HG03025 (cell line): ENCODE measurements around the gene NKD2.

Experiments used
- ATAC-seq: cut with Tn5 transposase; IDR thresholded peaks from one replicate; pipeline ENCODE4 v1.9.1; 2021; ENCODE audit warnings: mild to moderate bottlenecking, moderate library complexity; ENCODE audit not compliant: unreplicated experiment, low FRiP score

Gene NKD2

DNA sequence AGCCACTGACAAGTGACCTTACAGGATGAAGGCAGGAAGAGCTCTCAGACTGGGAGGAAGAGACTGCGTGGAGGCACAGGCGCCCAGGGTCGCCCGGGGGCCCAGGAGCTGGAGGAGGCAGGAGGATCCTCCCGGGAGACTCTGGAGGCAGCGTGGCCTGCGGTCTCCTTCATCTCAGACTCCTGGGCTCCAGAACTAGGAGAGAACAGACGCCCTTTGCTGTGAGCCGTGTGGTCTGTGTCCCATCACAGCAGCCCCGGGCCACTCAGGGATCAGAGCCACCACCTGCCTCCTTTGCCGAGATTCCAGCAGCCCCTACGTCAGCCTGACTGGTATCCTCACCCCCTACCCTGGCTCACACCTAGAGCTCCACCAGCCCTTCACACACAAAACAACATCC lies 58.1 kb downstream of the NKD2 start:
- no peak for ATAC-seq

- no peak for ATAC-seq
These were observed 58.8 kb downstream of the NKD2 start for GRCh38 chr5:1067141-1068121.

GRCh38 chr5:1068204-1068894 lies 59.7 kb downstream of the NKD2 start:
- ATAC-seq, result no peak

- no peak for ATAC-seq
These were observed 60.5 kb downstream of the NKD2 start for GRCh38 chr5:1068895-1069719.

DNA sequence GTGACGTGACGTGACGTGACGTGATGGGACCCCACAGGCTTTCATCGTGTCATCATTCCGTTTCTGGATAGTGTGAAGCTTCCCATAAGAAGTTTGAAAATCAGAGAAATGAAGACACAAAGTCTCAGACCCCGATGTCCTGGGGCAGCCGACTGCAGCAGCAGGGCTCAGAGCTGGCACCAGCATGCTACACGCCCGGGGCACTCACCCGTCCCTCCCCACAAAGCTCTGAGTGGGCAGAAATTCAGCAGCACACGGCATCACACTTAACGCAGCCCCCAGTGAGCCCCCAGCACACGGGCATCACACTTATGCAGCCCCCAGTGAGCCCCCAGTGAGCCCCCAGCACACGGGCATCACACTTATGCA lies 61.1 kb downstream of the NKD2 start:
- ATAC-seq, result no peak

GRCh38 chr5:1073239-1074102 lies 64.9 kb downstream of the NKD2 start:
- no peak for ATAC-seq

GRCh38 chr5:1074226-1074625 lies 65.6 kb downstream of the NKD2 start:
- no peak for ATAC-seq

DNA sequence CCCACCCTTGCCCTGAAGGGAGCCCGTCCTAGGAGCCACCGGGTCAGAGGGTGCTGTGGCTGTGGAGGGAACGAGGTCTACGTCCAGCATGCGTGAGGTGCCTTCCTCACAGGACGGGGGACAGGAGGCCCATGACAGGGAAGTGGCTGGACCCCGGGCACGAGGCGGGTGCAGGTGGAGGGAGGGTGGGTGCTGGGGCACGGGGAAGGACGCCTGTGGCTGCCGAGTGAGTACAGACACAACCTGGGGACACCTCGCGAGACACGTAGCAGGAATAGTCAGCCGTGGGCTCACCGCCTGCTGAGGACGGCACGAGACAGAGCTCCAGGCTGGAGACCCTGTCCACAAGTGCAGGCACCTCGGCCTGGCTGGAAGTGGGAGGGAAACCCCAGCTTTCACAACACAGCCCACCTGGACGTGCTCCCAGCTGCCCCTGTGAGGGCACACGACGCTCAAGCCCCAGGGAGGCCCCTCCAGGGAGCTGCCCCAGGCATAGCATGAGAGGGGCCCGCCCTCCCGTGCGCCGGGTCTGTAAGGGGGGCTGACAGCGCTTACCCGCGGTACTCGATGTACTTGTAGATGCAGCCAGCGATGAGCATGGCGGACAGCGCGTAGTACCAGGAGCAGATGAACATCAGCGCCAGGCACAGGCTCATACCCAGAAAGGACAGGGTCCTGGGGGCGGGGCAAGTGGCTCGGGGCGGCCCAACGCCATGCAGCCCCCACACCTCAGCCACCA lies 66.4 kb downstream of the NKD2 start:
- ATAC-seq, result no peak

DNA sequence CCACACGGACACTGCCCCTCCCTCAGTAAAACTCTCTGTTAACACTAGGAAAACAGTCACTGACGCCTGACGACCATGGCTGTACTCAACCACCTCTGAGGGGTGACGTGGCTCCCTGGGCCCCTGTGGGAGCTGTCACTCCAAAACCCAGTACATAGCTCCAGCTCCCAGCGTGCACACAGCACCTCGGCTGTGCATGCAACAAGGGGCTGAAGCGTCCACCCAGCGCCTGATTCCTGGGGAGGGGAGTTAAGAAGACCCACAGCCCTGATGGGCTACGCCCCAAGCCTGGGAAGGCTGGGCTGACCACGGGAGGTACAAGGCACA lies 66.9 kb downstream of the NKD2 start:
- ATAC-seq, result no peak

- ATAC-seq, result no peak
These were observed 67.3 kb downstream of the NKD2 start for GRCh38 chr5:1075931-1076330.

DNA sequence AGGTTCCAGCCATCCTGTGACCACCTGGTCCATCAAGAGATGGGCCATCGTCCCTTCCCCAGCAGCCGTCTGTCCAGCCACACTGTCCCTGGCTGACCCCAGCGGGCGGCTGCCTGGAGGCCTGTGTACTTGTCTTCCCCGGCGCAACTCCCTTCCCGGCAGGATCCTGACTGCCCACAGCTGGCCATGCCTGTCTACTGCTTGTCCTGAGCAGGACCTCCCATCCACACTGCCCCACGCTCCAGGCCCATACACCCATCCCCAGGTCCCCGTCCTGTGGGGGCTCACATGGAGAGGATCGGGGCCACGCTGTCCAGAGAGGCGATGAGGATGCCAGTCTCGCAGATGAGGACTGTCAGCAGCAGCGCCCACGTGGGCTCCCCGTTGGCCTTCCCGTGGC lies 67.8 kb downstream of the NKD2 start:
- ATAC-seq, result no peak

DNA sequence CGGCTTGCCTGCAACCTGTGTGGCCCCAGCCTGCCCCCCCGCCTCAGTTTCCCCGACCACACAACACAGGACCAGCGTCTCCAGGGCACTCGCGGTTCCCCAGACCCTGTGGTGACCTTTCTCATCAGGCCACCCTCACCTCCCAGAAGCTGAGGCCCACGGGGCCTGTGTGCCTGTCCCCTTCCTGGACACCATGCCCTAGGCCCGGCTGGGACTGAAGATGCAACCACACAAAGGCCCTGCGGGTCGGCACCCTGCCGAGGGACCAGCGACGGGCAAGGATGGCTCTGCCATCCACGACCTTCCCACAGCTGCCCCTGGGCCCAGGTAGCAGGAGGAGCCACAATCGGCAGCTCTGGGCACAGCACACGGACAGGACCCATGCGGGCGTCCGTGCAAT lies 68.4 kb downstream of the NKD2 start:
- no peak for ATAC-seq

GRCh38 chr5:1077491-1078020 lies 69.0 kb downstream of the NKD2 start:
- no peak for ATAC-seq

DNA sequence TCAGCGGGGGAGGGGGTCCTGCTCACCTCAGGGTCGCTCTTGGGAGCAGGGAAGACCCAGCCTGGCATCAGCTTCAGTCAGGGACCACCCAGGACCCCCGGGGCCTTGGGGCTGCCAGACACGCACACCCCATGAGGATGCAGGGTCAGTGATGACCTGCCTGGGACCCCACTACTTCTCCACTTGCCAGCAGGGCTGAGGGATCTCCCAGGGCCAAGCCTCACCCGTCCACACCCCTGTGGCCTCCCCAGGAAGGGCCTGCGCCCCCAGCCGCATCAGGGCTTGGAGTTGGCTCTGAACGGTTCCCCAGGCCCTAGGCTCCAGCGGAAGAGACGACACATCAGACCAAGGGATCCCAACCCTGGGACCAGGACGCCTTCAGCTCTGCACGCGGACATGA lies 69.6 kb downstream of the NKD2 start:
- no peak for ATAC-seq

GRCh38 chr5:1078851-1079250 lies 70.2 kb downstream of the NKD2 start:
- ATAC-seq, result no peak

- no peak for ATAC-seq
These were observed 70.9 kb downstream of the NKD2 start for GRCh38 chr5:1079486-1079885.

DNA sequence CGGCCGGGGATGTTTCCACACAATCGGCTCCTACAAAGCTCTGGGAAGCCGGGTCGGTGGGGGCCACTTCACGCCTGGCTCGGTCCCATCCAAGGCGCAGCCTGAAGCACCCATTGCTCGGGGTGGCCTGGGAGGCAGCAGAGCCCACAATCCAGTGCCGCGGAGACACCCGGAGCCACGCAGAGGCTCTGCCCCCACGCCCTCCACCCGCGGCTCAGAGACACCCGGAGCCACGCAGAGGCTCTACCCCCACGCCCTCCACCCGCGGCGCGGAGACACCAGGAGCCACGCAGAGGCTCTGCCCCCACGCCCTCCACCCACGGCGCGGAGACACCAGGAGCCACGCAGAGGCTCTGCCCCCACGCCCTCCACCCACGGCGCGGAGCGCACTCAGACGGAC lies 71.4 kb downstream of the NKD2 start:
- ATAC-seq, result no peak

DNA sequence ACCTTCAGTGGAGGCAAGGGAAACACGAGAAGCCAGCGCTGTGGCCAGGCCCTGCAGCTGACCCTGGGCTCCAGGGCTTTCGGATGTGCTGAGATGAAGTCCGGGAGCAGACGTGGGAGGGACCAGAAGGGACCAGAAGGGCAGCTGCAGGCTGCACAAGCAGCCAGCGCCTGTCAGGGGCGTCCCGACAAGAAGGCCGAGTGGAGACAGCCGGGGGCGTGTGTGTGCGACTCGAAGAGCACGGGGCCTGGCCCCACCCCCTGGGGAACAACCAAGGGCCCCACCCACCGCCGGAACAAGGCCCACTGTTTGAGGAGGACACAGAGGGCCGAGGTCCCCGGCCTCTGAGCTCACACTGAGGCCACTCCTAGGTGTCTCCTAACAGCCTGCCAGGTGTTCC lies 71.8 kb downstream of the NKD2 start:
- no peak for ATAC-seq

DNA sequence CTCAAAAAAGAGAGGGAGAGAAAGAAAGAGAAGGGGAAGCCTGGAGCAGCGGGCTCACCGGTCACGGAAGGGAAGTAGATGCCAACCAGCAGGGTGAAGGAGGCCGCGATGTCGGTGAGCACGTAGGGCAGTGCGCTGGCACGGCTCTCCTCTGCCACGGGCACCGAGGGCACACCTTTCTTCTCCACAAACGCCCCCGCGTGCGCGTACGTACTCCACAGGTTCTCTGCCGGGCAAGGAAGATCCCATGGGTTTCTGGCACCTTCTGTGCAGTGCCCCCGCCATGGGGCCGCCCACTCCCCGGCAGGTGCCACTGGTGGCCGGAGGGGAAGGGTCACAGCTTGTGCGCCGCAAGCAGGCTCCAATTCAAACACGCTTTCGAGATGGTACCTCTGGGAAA lies 72.9 kb downstream of the NKD2 start:
- ATAC-seq, result no peak
